Fibroblast of lung (primary cell): ENCODE measurements around the gene DNTT.

Source experiments
- EZH2 ChIP-seq: IDR thresholded peaks from 2 replicates; pipeline ENCODE4 v1.5.1; 2012; ENCODE audit warnings: low read length, control low read depth, mild to moderate bottlenecking; ENCODE audit errors: missing control alignments
- TF ChIP-seq, protein P1 (sequence below), 2 donors: IDR thresholded peaks in 1 of 2; conservative IDR thresholded peaks in 1 of 2; 1 replicate in 1 of 2; 2 replicates in 1 of 2; pipeline ENCODE4 v1.5.1; 2011 to 2012; ENCODE audit warnings: low read length in 2 of 2, control low read depth in 1 of 2, inconsistent platforms in 1 of 2, low read depth in 1 of 2, mild to moderate bottlenecking in 1 of 2

DNA sequence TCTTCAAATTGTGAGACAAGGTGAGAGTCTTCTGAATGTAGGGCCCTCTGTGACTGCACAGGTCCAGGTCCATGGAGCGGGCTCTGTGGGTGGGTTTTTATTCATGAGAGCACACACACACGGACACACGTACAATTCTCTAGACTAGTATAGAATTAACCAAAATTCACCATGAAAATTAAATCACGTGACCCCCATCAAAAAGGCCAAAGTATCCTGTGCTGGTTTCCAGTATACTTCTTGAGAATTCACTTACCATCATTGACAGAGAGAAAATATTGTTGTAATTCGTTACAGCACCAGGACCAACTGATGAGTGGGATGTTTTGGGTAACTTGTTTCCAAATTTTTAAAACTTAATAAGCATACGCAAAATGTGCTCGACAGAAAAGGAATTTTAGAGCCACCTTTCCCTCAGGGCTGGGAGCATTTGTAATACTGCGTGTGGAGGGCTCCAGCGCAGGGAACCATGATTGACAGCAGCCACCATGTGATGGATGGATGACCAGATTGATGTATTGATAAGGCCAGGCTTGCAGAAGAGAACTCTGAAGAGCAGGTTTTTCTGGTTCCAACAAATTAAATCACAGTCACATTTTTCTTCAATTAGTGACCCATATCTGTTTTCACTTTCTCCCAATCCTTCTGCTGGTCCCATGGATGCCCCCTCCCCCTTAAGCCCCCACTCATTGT lies 14.9 kb upstream of the DNTT start:
- TF ChIP-seq, protein P1, sequence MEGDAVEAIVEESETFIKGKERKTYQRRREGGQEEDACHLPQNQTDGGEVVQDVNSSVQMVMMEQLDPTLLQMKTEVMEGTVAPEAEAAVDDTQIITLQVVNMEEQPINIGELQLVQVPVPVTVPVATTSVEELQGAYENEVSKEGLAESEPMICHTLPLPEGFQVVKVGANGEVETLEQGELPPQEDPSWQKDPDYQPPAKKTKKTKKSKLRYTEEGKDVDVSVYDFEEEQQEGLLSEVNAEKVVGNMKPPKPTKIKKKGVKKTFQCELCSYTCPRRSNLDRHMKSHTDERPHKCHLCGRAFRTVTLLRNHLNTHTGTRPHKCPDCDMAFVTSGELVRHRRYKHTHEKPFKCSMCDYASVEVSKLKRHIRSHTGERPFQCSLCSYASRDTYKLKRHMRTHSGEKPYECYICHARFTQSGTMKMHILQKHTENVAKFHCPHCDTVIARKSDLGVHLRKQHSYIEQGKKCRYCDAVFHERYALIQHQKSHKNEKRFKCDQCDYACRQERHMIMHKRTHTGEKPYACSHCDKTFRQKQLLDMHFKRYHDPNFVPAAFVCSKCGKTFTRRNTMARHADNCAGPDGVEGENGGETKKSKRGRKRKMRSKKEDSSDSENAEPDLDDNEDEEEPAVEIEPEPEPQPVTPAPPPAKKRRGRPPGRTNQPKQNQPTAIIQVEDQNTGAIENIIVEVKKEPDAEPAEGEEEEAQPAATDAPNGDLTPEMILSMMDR (conservative IDR thresholded peaks at IDR 0.05 in 1 of 2, IDR thresholded peaks at IDR 0.05 in 1 of 2; ENCODE audit: low read depth in 1 of 2, low read length in 2 of 2) = no peak
- TF ChIP-seq EZH2 = no peak
